ENCODE measurements around the gene MYOCOS.

MYOCOS gene, protein sequence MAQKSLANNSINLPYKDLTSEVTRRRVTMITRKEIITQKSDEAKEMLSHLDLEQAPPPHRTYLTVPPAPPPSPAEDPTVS

DNA sequence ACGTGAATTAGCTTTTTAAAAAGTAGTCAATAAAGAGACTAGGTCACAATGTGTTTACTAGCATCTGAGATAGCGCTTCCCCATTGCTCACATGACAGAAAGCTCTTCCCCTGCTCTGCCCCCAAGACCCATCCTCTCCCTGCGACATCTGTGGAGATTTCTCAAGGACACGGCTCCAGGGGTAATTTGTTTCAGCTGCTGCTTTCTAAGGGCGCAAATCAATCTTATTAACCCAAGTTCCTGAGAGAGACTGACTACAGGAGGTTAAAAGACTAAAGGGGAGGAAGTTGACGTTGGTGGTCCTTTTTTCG is at the start of gene MYOCOS:
Gene MYOCOS, plus strand, starts transcription at position 92 of the 311 bp plus-strand sequence. CDS start 1,641 bp downstream, outside the sequence.
- Histone ChIP-seq H4K20me1 (no peaks in the 10 kb centered on the region), H3K4me3 (no peak within 1 kb of the TSS), H3K27me3 (no peaks in the 10 kb centered on the region), H3K36me3 (no peaks in the 10 kb centered on the region), H3K27ac (no peak within 1 kb of the TSS), H3K9me3 (no peaks in the 10 kb centered on the region), H3K9ac (no peak within 1 kb of the TSS), H3K4me1 (no peaks in the 10 kb centered on the region; the same call in 1 of the 2 replicates), H3K4me2 (no peak within 1 kb of the TSS)
- TF ChIP-seq Cebpa-rat (IDR thresholded peaks at IDR 0.05), result no peak

DNA sequence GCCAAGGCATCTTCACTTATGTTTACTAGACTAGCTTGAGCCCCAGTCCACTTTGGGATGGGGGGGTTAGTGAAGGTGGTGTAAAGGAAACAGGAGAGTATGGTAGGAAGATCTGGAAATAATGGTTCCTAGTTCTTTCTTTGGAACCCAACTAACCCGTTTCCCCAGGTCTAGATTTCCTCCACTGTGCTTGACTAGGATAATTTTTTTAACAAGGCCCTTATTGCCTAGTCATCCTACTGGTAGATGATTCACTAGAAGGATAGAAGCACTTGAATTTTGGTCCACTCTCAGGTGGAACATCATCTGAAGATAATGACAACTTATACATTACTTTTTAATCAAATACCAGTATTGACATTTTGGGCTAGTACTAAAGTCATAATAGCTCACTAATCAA is 45.9 kb upstream of the MYOCOS start:
- no peaks in the 10 kb centered on the region for H3K27me3 ChIP-seq
- H3K27ac ChIP-seq, result no peak overlapping the region
- H3K9ac ChIP-seq, result no peak overlapping the region
- H3K9me3 ChIP-seq, result no peaks in the 10 kb centered on the region
- peaks cover 21% of the 10 kb centered on the region for H4K20me1 ChIP-seq
- H3K4me2 ChIP-seq, result no peak overlapping the region
- no peak overlapping the region for H3K4me3 ChIP-seq
- H3K4me1 ChIP-seq, result no peaks in the 10 kb centered on the region; the same call in 1 of the 2 replicates
- no peak for TF ChIP-seq Cebpa-rat (IDR thresholded peaks at IDR 0.05)
- H3K36me3 ChIP-seq, result peaks cover 93% of the 10 kb centered on the region

DNA sequence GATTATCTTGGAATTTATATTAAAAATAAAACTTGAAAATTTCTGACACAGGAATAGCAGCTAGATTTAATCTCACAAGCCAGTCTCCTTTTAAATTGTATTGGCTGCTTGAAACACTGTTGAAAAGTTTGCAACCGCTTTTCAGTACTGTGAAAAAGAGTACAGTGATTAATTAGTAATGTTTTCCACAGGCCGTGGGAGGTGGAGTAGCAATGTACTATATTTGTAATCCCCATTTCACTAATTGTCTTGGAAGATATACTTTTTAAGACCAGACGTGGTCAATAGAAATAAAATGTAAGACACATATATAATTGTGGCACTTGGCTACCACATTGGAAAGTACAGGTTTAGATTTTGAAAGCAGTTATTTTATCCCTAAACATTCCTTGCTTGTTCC is 40.8 kb upstream of the MYOCOS start:
- no peak overlapping the region for H3K27ac ChIP-seq
- no peaks in the 10 kb centered on the region for H3K4me1 ChIP-seq

DNA sequence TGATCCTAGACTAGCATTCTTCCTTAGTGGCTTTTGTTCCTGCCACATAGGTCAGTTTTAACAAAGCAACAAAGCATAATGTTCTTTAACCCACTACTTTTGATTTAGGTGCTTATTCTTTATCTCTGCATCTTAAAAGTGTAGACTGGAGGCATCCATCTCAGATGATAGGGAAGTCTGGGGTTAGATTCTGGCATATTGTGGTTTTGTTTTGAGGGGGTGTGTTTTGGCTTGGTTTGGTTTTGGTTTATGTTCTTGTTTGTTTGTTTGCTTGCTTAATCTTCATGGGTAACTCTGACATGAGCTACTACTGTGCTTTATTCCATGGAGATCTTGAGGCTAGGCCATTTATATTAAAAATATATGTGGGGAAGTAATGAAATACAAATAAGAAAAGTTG is 40.3 kb upstream of the MYOCOS start:
- H3K9ac ChIP-seq, result no peak overlapping the region
- TF ChIP-seq Cebpa-rat (IDR thresholded peaks at IDR 0.05), result no peak
- H3K36me3 ChIP-seq, result peaks cover 100% of the 10 kb centered on the region
- no peaks in the 10 kb centered on the region for H3K9me3 ChIP-seq
- no peak overlapping the region for H3K27ac ChIP-seq
- no peak overlapping the region for H3K4me2 ChIP-seq
- H3K4me1 ChIP-seq, result no peaks in the 10 kb centered on the region
- H3K4me3 ChIP-seq, result no peak overlapping the region
- peaks cover 41% of the 10 kb centered on the region for H4K20me1 ChIP-seq
- H3K27me3 ChIP-seq, result no peaks in the 10 kb centered on the region

More for the DNA sequence above, 40.8 kb upstream of the MYOCOS start:
- no peaks in the 10 kb centered on the region for H3K9me3 ChIP-seq
- no peak overlapping the region for H3K4me2 ChIP-seq
- peaks cover 100% of the 10 kb centered on the region for H3K36me3 ChIP-seq
- no peak overlapping the region for H3K9ac ChIP-seq
- H3K27me3 ChIP-seq, result no peaks in the 10 kb centered on the region
- no peak overlapping the region for H3K4me3 ChIP-seq
- peaks cover 44% of the 10 kb centered on the region for H4K20me1 ChIP-seq
- no peak for TF ChIP-seq Cebpa-rat (IDR thresholded peaks at IDR 0.05)

DNA sequence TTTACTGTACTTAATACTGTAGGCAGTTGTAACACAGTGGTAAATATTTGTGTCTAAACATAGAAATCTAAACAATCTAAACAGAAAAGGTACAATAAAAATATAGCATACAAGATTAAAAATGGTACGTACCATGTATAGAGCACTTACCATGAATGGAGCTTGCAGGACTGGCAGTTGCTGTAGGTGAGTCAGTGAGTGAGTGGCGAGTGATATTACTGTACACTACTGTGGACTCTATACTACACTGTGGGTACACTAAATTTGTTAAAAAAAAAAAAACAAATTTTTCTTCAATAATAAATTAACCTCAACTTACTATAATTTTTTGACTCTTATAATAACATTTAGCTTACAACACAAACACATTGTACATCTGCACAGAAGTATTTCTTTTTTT is 39.5 kb upstream of the MYOCOS start:
- Histone ChIP-seq H3K27me3 (no peaks in the 10 kb centered on the region), H3K36me3 (peaks cover 100% of the 10 kb centered on the region), H3K4me3 (no peak overlapping the region), H4K20me1 (peaks cover 39% of the 10 kb centered on the region), H3K4me2 (no peak overlapping the region), H3K4me1 (no peaks in the 10 kb centered on the region), H3K27ac (no peak overlapping the region), H3K9ac (no peak overlapping the region), H3K9me3 (no peaks in the 10 kb centered on the region)
- no peak for TF ChIP-seq Cebpa-rat (IDR thresholded peaks at IDR 0.05)

DNA sequence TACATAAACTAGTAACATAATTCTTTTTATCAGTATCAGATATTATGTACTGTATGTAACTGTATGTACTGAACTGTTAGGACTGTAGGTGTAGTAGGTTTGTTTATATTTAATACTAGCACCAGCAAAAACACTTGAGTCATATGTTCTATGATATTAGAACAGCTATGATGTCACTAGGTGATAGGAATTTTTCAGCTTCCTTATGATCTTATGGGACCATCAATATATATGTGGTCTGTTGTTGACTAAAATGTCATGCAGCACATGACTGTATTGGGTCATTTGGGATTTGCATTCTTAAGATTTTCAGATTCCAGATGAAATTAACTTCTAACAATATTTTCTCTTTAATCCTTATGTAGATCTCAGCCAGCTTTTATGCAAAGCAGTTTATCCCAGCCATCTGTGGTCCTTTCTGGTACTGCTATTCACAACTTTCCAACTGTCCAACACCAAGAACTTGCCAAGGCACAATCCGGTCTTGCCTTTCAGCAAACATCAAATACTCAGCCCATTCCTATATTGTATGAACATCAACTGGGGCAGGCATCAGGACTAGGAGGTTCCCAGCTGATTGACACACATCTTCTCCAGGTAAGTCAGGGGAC is 38.3 kb upstream of the MYOCOS start:
- H4K20me1 ChIP-seq, result peaks cover 39% of the 10 kb centered on the region
- no peak overlapping the region for H3K4me3 ChIP-seq
- no peak for TF ChIP-seq Cebpa-rat (IDR thresholded peaks at IDR 0.05)
- peaks cover 100% of the 10 kb centered on the region for H3K36me3 ChIP-seq
- no peak overlapping the region for H3K4me2 ChIP-seq
- H3K9me3 ChIP-seq, result no peaks in the 10 kb centered on the region
- H3K9ac ChIP-seq, result no peak overlapping the region
- no peaks in the 10 kb centered on the region for H3K4me1 ChIP-seq
- no peak overlapping the region for H3K27ac ChIP-seq
- H3K27me3 ChIP-seq, result no peaks in the 10 kb centered on the region

DNA sequence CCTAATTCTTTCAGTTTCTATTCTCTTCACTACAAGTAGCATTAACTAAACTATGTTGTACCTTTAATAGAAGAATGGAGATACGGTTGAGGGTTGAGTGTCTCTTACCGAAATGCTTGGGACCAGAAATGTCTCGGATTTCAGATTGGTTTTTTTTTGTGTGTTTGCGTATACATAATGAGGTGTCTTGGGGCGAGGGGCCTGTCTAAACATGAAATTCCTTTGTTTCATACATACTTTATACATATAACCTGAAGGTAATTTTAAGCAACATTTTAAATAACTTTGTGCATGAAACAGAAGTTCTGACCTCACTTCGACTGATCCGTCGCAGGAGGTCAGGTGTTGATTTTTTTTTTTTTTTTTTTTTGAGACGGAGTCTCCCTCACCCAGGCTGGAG is 36.3 kb upstream of the MYOCOS start:
- no peaks in the 10 kb centered on the region for H3K4me1 ChIP-seq
- H4K20me1 ChIP-seq, result peaks cover 27% of the 10 kb centered on the region; the same call in 1 of the 2 replicates
- H3K27me3 ChIP-seq, result no peaks in the 10 kb centered on the region
- no peak overlapping the region for H3K9ac ChIP-seq
- no peak overlapping the region for H3K4me3 ChIP-seq
- no peaks in the 10 kb centered on the region for H3K9me3 ChIP-seq
- TF ChIP-seq Cebpa-rat (IDR thresholded peaks at IDR 0.05), result no peak
- no peak overlapping the region for H3K4me2 ChIP-seq
- no peak overlapping the region for H3K27ac ChIP-seq
- peaks cover 100% of the 10 kb centered on the region for H3K36me3 ChIP-seq

DNA sequence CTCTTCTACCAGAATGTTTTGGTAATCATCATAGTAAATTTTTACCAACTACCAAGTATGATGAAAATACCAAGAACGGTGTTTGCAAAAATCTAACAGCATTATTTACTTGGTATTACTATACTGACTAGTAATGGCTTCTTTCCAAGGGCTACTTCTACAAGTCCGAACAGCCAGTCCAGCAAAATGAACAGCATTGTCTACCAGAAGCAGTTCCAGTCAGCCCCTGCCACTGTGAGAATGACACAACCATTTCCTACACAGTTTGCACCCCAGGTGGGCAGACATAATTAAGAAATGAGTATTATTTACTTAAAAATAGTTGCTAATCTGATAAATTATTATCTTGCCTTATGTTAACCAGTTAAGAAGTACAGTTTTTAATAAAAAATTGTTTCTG is 33.8 kb upstream of the MYOCOS start:
- TF ChIP-seq Cebpa-rat (IDR thresholded peaks at IDR 0.05), result no peak

DNA sequence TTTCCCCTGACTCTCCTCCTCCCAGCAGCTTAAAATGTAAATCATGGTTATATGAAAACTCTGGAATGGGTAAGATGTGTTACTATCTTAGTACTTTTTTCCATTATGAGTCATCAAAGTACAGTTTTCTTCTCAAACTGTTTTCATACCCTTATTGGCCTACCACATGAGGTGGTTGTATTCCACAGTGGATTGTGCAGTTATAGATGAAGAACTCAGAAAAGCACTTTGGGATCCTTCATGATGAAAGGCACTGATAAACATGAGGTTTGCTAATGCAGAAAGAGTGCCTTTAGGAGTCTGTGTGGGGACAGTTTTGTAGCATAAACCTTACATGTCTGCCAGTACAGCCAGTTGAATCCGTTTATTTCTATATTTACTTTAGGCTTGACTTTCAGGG is 32.0 kb upstream of the MYOCOS start:
- H3K9me3 ChIP-seq, result no peaks in the 10 kb centered on the region
- no peak overlapping the region for H3K4me2 ChIP-seq
- H3K4me1 ChIP-seq, result no peaks in the 10 kb centered on the region
- no peaks in the 10 kb centered on the region for H3K27me3 ChIP-seq
- H3K36me3 ChIP-seq, result peaks cover 100% of the 10 kb centered on the region
- no peak overlapping the region for H3K4me3 ChIP-seq
- H4K20me1 ChIP-seq, result no peaks in the 10 kb centered on the region
- no peak for TF ChIP-seq Cebpa-rat (IDR thresholded peaks at IDR 0.05)
- H3K27ac ChIP-seq, result no peak overlapping the region
- no peak overlapping the region for H3K9ac ChIP-seq

More for the DNA sequence above, 33.8 kb upstream of the MYOCOS start:
- H3K9ac ChIP-seq, result no peak overlapping the region
- H3K9me3 ChIP-seq, result no peaks in the 10 kb centered on the region
- H3K27me3 ChIP-seq, result no peaks in the 10 kb centered on the region
- H3K4me3 ChIP-seq, result no peak overlapping the region
- no peaks in the 10 kb centered on the region for H3K4me1 ChIP-seq
- no peak overlapping the region for H3K27ac ChIP-seq
- 0 out of 2 replicates have a peak, but pooled peaks cover 2% of the 10 kb centered on the region for H4K20me1 ChIP-seq
- no peak overlapping the region for H3K4me2 ChIP-seq
- H3K36me3 ChIP-seq, result peaks cover 100% of the 10 kb centered on the region

DNA sequence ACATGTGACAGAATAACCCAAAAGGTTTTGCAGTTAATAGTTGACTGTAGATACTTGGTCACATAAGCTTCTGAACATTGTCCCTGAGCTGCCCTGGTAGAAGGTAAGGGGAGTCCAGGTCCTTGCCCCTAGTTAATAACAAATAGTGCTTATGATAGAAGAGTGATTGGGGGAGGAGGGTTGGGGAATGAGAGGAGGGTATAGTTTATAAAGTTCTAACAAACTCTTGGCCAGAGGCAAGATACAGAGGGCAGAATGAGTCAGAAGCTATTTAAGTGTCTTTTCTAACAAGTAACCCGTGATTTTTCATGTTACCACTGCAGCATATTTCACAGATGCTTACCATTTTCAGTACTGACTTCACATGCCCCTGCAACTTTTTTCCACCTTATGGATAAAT is 26.7 kb upstream of the MYOCOS start:
- Histone ChIP-seq H4K20me1 (no peaks in the 10 kb centered on the region), H3K4me3 (no peak overlapping the region), H3K9ac (no peak overlapping the region), H3K27ac (no peak overlapping the region), H3K27me3 (no peaks in the 10 kb centered on the region), H3K4me2 (no peak overlapping the region), H3K9me3 (no peaks in the 10 kb centered on the region; the same call in 1 of the 2 replicates), H3K36me3 (peaks cover 66% of the 10 kb centered on the region), H3K4me1 (peaks cover 16% of the 10 kb centered on the region)
- no peak for TF ChIP-seq Cebpa-rat (IDR thresholded peaks at IDR 0.05)

Measured in BLaER1 (cell line).